ENCODE results near the gene SIPA1L3.
A peak's percentile ranks its signal among the peaks of the same experiment; 100 is the strongest.

Gene SIPA1L3

GRCh38 chr19:38004521-38005223 is 97.7 kb downstream of the SIPA1L3 start:
- Histone ChIP-seq H3K27ac (ENCODE audit: low read length) (peak overlapping the region; percentile 42), H3K9me3 (ENCODE audit: insufficient read depth, low read depth, low read length) (no peaks in the 10 kb centered on the region), H3K9ac (ENCODE audit: low read depth, low read length) (peak overlapping the region; percentile 82; the same call in 1 of the 2 replicates), H3K27me3 (ENCODE audit: insufficient read depth, low read length) (no peaks in the 10 kb centered on the region), H3K4me1 (ENCODE audit: insufficient read depth, low read length) (peaks cover 30% of the 10 kb centered on the region), H3K4me3 (ENCODE audit: low read length) (peak overlapping the region; percentile 55), H3K36me3 (ENCODE audit: insufficient read depth, low read depth, low read length) (no peaks in the 10 kb centered on the region)

GRCh38 chr19:38005224-38005614 is 98.2 kb downstream of the SIPA1L3 start:
- Histone ChIP-seq H3K9ac (ENCODE audit: low read depth, low read length) (peak overlapping the region; percentile 82; the same call in 1 of the 2 replicates), H3K36me3 (ENCODE audit: insufficient read depth, low read depth, low read length) (no peaks in the 10 kb centered on the region), H3K27ac (ENCODE audit: low read length) (peak overlapping the region; percentile 42), H3K4me1 (ENCODE audit: insufficient read depth, low read length) (peaks cover 30% of the 10 kb centered on the region), H3K4me3 (ENCODE audit: low read length) (no peak overlapping the region), H3K9me3 (ENCODE audit: insufficient read depth, low read depth, low read length) (no peaks in the 10 kb centered on the region), H3K27me3 (ENCODE audit: insufficient read depth, low read length) (no peaks in the 10 kb centered on the region)

GRCh38 chr19:38006361-38007045 is 99.5 kb downstream of the SIPA1L3 start:
- H3K27me3 ChIP-seq (ENCODE audit: insufficient read depth, low read length), result no peaks in the 10 kb centered on the region
- no peak overlapping the region for H3K4me3 ChIP-seq (ENCODE audit: low read length)
- H3K27ac ChIP-seq (ENCODE audit: low read length), result no peak overlapping the region
- no peaks in the 10 kb centered on the region for H3K36me3 ChIP-seq (ENCODE audit: insufficient read depth, low read depth, low read length)
- peaks cover 30% of the 10 kb centered on the region for H3K4me1 ChIP-seq (ENCODE audit: insufficient read depth, low read length)
- no peaks in the 10 kb centered on the region for H3K9me3 ChIP-seq (ENCODE audit: insufficient read depth, low read depth, low read length)
- H3K9ac ChIP-seq (ENCODE audit: low read depth, low read length), result no peak overlapping the region

- no peak overlapping the region for H3K27ac ChIP-seq (ENCODE audit: low read length)
- H3K9ac ChIP-seq (ENCODE audit: low read depth, low read length), result no peak overlapping the region
- peaks cover 26% of the 10 kb centered on the region for H3K4me1 ChIP-seq (ENCODE audit: insufficient read depth, low read length)
- H3K36me3 ChIP-seq (ENCODE audit: insufficient read depth, low read depth, low read length), result no peaks in the 10 kb centered on the region
- H3K4me3 ChIP-seq (ENCODE audit: low read length), result no peak overlapping the region
- H3K9me3 ChIP-seq (ENCODE audit: insufficient read depth, low read depth, low read length), result no peaks in the 10 kb centered on the region
- no peaks in the 10 kb centered on the region for H3K27me3 ChIP-seq (ENCODE audit: insufficient read depth, low read length)
These were observed 102.7 kb downstream of the SIPA1L3 start for GRCh38 chr19:38009650-38010242.

GRCh38 chr19:38011426-38011825 is 104.4 kb downstream of the SIPA1L3 start:
- Histone ChIP-seq H3K4me1 (ENCODE audit: insufficient read depth, low read length) (peaks cover 12% of the 10 kb centered on the region; the same call in 1 of the 2 replicates), H3K4me3 (ENCODE audit: low read length) (no peak overlapping the region), H3K9ac (ENCODE audit: low read depth, low read length) (no peak overlapping the region), H3K27me3 (ENCODE audit: insufficient read depth, low read length) (no peaks in the 10 kb centered on the region), H3K9me3 (ENCODE audit: insufficient read depth, low read depth, low read length) (no peaks in the 10 kb centered on the region), H3K27ac (ENCODE audit: low read length) (no peak overlapping the region), H3K36me3 (ENCODE audit: insufficient read depth, low read depth, low read length) (no peaks in the 10 kb centered on the region)

- Histone ChIP-seq H3K36me3 (ENCODE audit: insufficient read depth, low read depth, low read length) (no peaks in the 10 kb centered on the region), H3K27me3 (ENCODE audit: insufficient read depth, low read length) (no peaks in the 10 kb centered on the region), H3K9ac (ENCODE audit: low read depth, low read length) (peak overlapping the region; percentile 49; the same call in 1 of the 2 replicates), H3K4me3 (ENCODE audit: low read length) (no peak overlapping the region), H3K4me1 (ENCODE audit: insufficient read depth, low read length) (peaks cover 12% of the 10 kb centered on the region; the same call in 1 of the 2 replicates), H3K9me3 (ENCODE audit: insufficient read depth, low read depth, low read length) (no peaks in the 10 kb centered on the region), H3K27ac (ENCODE audit: low read length) (peak overlapping the region; percentile 40)
These were observed 105.3 kb downstream of the SIPA1L3 start for GRCh38 chr19:38012290-38012689.

GRCh38 chr19:38012944-38013343 is 105.9 kb downstream of the SIPA1L3 start:
- peak overlapping the region; percentile 40 for H3K27ac ChIP-seq (ENCODE audit: low read length)
- peaks cover 12% of the 10 kb centered on the region; the same call in 1 of the 2 replicates for H3K4me1 ChIP-seq (ENCODE audit: insufficient read depth, low read length)
- peak overlapping the region; percentile 49; the same call in 1 of the 2 replicates for H3K9ac ChIP-seq (ENCODE audit: low read depth, low read length)
- H3K9me3 ChIP-seq (ENCODE audit: insufficient read depth, low read depth, low read length), result no peaks in the 10 kb centered on the region
- H3K27me3 ChIP-seq (ENCODE audit: insufficient read depth, low read length), result no peaks in the 10 kb centered on the region
- no peak overlapping the region for H3K4me3 ChIP-seq (ENCODE audit: low read length)
- H3K36me3 ChIP-seq (ENCODE audit: insufficient read depth, low read depth, low read length), result no peaks in the 10 kb centered on the region

- Histone ChIP-seq H3K9ac (ENCODE audit: low read depth, low read length) (no peak overlapping the region), H3K9me3 (ENCODE audit: insufficient read depth, low read depth, low read length) (no peaks in the 10 kb centered on the region), H3K27me3 (ENCODE audit: insufficient read depth, low read length) (no peaks in the 10 kb centered on the region), H3K36me3 (ENCODE audit: insufficient read depth, low read depth, low read length) (no peaks in the 10 kb centered on the region), H3K4me3 (ENCODE audit: low read length) (no peak overlapping the region), H3K4me1 (ENCODE audit: insufficient read depth, low read length) (peaks cover 12% of the 10 kb centered on the region; the same call in 1 of the 2 replicates), H3K27ac (ENCODE audit: low read length) (no peak overlapping the region)
These were observed 107.0 kb downstream of the SIPA1L3 start for GRCh38 chr19:38013913-38014580.

- Histone ChIP-seq H3K27me3 (ENCODE audit: insufficient read depth, low read length) (no peaks in the 10 kb centered on the region), H3K9ac (ENCODE audit: low read depth, low read length) (no peak overlapping the region), H3K36me3 (ENCODE audit: insufficient read depth, low read depth, low read length) (no peaks in the 10 kb centered on the region), H3K4me3 (ENCODE audit: low read length) (no peak overlapping the region), H3K4me1 (ENCODE audit: insufficient read depth, low read length) (peaks cover 12% of the 10 kb centered on the region; the same call in 1 of the 2 replicates), H3K9me3 (ENCODE audit: insufficient read depth, low read depth, low read length) (no peaks in the 10 kb centered on the region), H3K27ac (ENCODE audit: low read length) (no peak overlapping the region)
These were observed 108.2 kb downstream of the SIPA1L3 start for GRCh38 chr19:38015216-38015615.

- Histone ChIP-seq H3K27me3 (ENCODE audit: insufficient read depth, low read length) (no peaks in the 10 kb centered on the region), H3K4me3 (ENCODE audit: low read length) (no peak overlapping the region), H3K36me3 (ENCODE audit: insufficient read depth, low read depth, low read length) (no peaks in the 10 kb centered on the region), H3K4me1 (ENCODE audit: insufficient read depth, low read length) (peaks cover 12% of the 10 kb centered on the region; the same call in 1 of the 2 replicates), H3K9me3 (ENCODE audit: insufficient read depth, low read depth, low read length) (no peaks in the 10 kb centered on the region), H3K27ac (ENCODE audit: low read length) (no peak overlapping the region), H3K9ac (ENCODE audit: low read depth, low read length) (no peak overlapping the region)
These were observed 108.8 kb downstream of the SIPA1L3 start for GRCh38 chr19:38015761-38016160.

GRCh38 chr19:38017401-38018151 is 110.6 kb downstream of the SIPA1L3 start:
- Histone ChIP-seq H3K4me3 (ENCODE audit: low read length) (no peak overlapping the region), H3K36me3 (ENCODE audit: insufficient read depth, low read depth, low read length) (no peaks in the 10 kb centered on the region), H3K4me1 (ENCODE audit: insufficient read depth, low read length) (peaks cover 10% of the 10 kb centered on the region; the same call in 1 of the 2 replicates), H3K9me3 (ENCODE audit: insufficient read depth, low read depth, low read length) (no peaks in the 10 kb centered on the region), H3K9ac (ENCODE audit: low read depth, low read length) (no peak overlapping the region), H3K27me3 (ENCODE audit: insufficient read depth, low read length) (no peaks in the 10 kb centered on the region), H3K27ac (ENCODE audit: low read length) (no peak overlapping the region)

Data from iPS-20b (cell line).